Measurements from ENCODE around the gene PRKCH.

The PRKCH gene

DNA sequence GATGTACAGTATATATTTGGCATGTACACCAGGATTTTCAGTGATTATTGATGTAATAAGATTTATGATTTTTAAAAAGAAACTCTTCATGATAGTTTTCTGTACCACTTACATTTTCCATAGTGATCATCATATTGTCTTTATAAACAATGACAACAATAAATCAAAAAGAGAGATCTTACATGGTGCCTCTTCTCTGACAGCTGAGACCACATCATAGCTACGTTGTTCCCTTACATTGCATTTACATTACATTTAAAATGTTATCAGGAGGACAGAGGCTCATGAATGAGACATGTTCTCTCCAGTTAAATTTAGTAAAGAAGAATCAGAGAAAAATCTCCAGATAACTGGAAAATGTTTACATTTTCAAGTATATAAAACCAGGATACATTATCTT, 112.4 kb downstream of the PRKCH start:
- TF ChIP-seq, protein P1, sequence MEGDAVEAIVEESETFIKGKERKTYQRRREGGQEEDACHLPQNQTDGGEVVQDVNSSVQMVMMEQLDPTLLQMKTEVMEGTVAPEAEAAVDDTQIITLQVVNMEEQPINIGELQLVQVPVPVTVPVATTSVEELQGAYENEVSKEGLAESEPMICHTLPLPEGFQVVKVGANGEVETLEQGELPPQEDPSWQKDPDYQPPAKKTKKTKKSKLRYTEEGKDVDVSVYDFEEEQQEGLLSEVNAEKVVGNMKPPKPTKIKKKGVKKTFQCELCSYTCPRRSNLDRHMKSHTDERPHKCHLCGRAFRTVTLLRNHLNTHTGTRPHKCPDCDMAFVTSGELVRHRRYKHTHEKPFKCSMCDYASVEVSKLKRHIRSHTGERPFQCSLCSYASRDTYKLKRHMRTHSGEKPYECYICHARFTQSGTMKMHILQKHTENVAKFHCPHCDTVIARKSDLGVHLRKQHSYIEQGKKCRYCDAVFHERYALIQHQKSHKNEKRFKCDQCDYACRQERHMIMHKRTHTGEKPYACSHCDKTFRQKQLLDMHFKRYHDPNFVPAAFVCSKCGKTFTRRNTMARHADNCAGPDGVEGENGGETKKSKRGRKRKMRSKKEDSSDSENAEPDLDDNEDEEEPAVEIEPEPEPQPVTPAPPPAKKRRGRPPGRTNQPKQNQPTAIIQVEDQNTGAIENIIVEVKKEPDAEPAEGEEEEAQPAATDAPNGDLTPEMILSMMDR (IDR thresholded peaks at IDR 0.05; ENCODE audit: extremely low read depth, insufficient read depth, missing control alignments), result no peak
- no peak for DNase-seq (ENCODE audit: low spot score)
- in situ Hi-C loops (cut with MboI; ENCODE audit: low pct_unique_long_range_greater_than_20kb, low sequenced_read_pairs, unreplicated experiment), result no loop called here

DNA sequence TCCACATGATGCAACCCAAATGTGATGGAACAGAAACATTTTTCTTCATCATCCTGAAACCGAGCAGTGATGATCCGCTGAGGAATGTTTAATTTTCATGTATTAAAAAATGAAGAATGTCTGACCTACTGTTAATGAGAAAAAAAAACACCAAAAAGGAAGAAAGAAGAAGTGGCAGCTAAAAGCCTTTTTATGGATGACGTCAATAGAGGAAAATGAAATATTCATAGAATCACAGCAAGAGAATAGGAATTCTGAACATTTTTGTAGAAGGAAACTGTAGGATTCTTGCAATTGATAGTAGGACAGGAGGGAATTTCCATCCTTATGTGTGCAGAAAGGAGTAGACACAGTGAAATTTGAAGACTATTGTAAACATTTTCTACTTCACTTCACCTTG, 112.9 kb downstream of the PRKCH start:
- TF ChIP-seq, protein P1 (IDR thresholded peaks at IDR 0.05; ENCODE audit: extremely low read depth, insufficient read depth, missing control alignments), result no peak
- in situ Hi-C loops (cut with MboI; ENCODE audit: low pct_unique_long_range_greater_than_20kb, low sequenced_read_pairs, unreplicated experiment), result no loop called here

DNA sequence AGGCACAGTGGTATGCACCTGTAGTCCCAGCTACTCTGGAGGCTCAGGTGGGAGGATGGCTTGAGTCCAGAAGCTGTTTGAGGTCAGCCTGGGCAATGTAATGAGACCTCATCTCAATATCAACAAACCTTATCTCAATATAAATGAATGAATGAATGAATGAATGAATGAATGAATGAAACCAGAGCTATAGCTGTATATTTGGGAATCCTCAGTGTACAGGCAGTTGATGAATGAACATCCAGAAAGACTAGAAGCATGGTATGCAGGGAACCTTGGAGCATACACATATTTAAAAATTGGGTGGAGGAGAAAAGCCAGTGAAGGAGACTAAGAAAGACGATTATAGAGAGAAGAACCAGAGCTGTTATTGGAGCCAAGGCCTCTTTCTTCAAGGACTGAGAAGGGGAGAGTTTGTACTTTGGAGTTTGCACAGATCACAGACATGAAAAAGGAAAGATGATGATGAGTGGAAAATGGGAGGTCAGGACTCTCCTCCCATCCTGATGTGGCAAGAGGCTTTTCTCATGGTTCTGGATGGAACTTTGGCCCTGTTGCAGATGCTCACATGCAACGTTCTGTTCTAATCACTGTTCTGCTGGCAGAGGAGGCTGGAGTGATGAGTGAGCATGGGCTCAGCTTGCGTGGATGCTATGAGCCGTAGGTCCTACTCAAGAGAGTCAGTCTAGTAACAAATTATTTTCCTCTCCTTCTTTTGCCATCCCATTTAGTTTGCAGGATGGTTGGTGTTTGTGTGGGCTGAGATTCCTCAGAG, 114.4 kb downstream of the PRKCH start:
- in situ Hi-C loops (cut with MboI; ENCODE audit: low pct_unique_long_range_greater_than_20kb, low sequenced_read_pairs, unreplicated experiment), result no loop called here
- no peak for DNase-seq (ENCODE audit: low spot score)
- TF ChIP-seq, protein P1 (IDR thresholded peaks at IDR 0.05; ENCODE audit: extremely low read depth, insufficient read depth, missing control alignments), result no peak

More for the DNA sequence above, 112.9 kb downstream of the PRKCH start:
- DNase-seq (ENCODE audit: low spot score), result no peak

DNA sequence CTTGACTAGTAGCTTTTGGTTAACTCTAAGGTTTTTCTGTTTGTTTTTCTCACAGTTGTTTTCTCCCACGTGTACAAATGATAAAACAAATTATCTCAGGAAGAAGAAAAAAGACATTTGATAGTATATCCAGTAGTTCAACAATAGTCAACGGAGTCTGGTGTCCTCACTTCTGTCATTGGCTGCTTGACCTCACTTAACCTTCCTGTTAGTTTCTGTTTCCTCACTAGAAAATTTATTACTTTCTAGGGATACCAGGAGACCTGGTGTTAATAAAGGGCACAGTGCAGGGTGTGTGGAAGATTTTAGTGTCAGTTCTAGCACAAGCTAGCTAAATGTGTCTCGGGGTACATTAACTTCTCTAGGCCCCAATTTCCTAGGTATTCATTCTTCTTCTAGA, 116.0 kb downstream of the PRKCH start:
- DNase-seq (ENCODE audit: low spot score), result no peak
- in situ Hi-C loops (cut with MboI; ENCODE audit: low pct_unique_long_range_greater_than_20kb, low sequenced_read_pairs, unreplicated experiment), result no loop called here
- TF ChIP-seq, protein P1 (IDR thresholded peaks at IDR 0.05; ENCODE audit: extremely low read depth, insufficient read depth, missing control alignments), result no peak

- TF ChIP-seq, protein P1 (IDR thresholded peaks at IDR 0.05; ENCODE audit: extremely low read depth, insufficient read depth, missing control alignments), result no peak
- no peak for DNase-seq (ENCODE audit: low spot score)
- in situ Hi-C loops (cut with MboI; ENCODE audit: low pct_unique_long_range_greater_than_20kb, low sequenced_read_pairs, unreplicated experiment), result no loop called here
These were observed 116.7 kb downstream of the PRKCH start for GRCh38 chr14:61438036-61438435.

GRCh38 chr14:61438497-61438859, 117.1 kb downstream of the PRKCH start:
- DNase-seq (ENCODE audit: low spot score), result peak; percentile 42
- TF ChIP-seq, protein P1 (IDR thresholded peaks at IDR 0.05; ENCODE audit: extremely low read depth, insufficient read depth, missing control alignments), result no peak
- in situ Hi-C loops (cut with MboI; ENCODE audit: low pct_unique_long_range_greater_than_20kb, low sequenced_read_pairs, unreplicated experiment), result no loop called here

Data from GM13977 (cell line).